ENCODE results near the gene MROH8.
"Not testable (repeated sequence)": the region's sequence is repeated elsewhere in the genome, so short reads cannot be mapped to it uniquely, and the experiment has no call there.

Gene MROH8

DNA sequence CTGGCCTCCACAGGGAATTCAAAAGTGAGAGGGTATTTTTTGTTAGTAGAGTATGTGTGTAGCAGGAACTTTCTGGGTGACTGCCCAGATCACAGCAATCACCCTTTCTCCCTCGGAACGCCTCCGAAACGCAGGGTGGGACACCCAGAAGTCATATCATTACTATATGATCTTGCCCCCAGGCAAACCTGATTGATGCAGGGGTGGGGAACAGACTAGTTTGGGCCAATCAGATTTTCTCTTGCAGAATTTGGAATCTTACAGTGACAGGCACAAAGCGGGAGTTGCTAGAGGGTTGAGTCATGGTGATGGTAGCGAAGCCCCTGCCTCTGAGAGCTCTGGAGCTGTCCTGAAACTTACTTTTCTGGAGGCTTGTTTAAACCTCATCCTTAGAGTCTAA lies 16.7 kb downstream of the MROH8 start:
- Histone ChIP-seq H3K27me3 (ENCODE audit: control insufficient read depth, insufficient read depth, low read length) (no peaks in the 10 kb centered on the region), H3K4me3 (ENCODE audit: low read length) (no peak overlapping the region), H3K4me1 (ENCODE audit: control insufficient read depth, insufficient read depth, low read length) (no peaks in the 10 kb centered on the region), H3K27ac (ENCODE audit: low read depth, low read length) (no peak overlapping the region), H3K9ac (ENCODE audit: low read length) (no peak overlapping the region), H3K36me3 (ENCODE audit: control insufficient read depth, insufficient read depth, low read length) (no peaks in the 10 kb centered on the region)

DNA sequence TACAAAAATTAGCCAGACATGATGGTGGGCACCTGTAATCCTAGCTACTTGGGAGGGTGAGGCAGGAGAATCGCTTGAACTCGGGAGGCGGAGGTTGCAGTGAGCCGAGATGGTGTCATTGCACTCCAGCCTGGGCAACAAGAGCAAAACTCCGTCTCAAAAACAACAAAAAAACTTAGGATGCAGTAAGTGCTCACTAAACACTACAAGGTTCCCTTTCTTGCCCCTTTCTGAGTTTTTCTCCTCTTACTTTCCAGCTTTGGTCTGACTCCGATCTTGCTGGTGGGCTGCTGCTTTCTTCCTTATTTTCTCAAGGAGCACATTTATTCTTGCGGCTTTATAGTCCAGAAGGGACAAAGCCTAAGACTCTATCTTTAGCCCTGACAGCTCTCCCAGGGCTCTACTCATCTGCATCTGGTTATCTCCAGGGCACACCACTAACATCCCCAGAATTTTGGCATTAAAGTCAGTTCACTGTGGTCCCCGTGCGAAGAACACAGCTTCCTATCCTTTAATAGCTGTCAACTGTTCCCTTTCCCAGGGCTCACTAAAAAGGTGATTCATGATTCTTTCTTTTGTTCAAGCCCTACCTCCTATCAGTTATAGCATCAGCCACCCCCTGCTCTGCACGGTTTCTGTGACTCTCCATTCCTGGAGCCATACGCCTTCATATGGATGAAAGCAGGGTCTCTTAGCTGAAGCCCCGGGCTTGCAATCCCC lies 17.4 kb downstream of the MROH8 start:
- no peaks in the 10 kb centered on the region for H3K4me1 ChIP-seq (ENCODE audit: control insufficient read depth, insufficient read depth, low read length)
- H3K4me3 ChIP-seq (ENCODE audit: low read length) = no peak overlapping the region
- no peaks in the 10 kb centered on the region for H3K36me3 ChIP-seq (ENCODE audit: control insufficient read depth, insufficient read depth, low read length)
- H3K27ac ChIP-seq (ENCODE audit: low read depth, low read length) = no peak overlapping the region
- H3K9ac ChIP-seq (ENCODE audit: low read length) = no peak overlapping the region
- H3K27me3 ChIP-seq (ENCODE audit: control insufficient read depth, insufficient read depth, low read length) = no peaks in the 10 kb centered on the region

DNA sequence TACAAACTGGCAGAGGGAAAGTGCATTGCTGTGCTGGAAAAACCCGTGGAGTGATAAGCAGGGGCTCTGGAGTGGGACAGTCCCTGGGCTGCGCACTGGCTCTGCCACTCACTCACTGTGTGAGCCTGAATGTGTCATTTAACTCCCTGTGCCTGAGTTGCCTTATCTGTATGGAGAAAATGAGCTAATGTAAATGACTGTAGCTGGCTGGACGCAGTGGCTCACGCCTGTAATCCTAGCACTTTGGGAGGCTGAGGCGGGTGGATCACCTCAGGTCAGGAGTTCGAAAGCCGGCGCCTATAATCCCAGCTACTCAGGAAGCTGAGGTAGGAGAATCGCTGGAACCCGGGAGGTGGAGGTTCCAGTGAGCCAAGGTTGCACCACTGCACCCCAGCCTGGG lies 18.7 kb downstream of the MROH8 start:
- H3K36me3 ChIP-seq (ENCODE audit: control insufficient read depth, insufficient read depth, low read length) = no peaks in the 10 kb centered on the region
- H3K4me1 ChIP-seq (ENCODE audit: control insufficient read depth, insufficient read depth, low read length) = no peaks in the 10 kb centered on the region
- no peaks in the 10 kb centered on the region for H3K27me3 ChIP-seq (ENCODE audit: control insufficient read depth, insufficient read depth, low read length)
- H3K27ac ChIP-seq (ENCODE audit: low read depth, low read length) = no peak overlapping the region
- no peak overlapping the region for H3K4me3 ChIP-seq (ENCODE audit: low read length)
- H3K9ac ChIP-seq (ENCODE audit: low read length) = no peak overlapping the region

DNA sequence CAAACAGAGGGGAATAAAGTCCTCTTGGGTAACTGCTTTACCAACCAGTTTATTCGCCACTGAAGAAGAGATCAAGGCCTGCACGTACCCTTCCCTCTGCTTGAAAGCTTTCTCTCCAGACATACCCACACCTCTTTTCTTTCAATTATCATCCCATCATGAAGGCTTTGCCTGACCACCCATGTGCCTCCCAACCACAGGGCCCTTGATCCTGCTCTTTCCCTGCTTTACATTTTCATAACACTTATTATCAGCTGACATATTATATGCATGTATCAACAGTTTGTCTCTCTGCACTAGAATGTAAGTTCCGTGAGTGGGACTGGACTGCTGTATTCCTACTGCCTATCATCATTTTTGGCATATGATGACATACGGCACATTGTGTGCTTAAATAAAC lies 21.1 kb downstream of the MROH8 start:
- H3K27ac ChIP-seq (ENCODE audit: low read depth, low read length) = no peak overlapping the region
- no peak overlapping the region for H3K9ac ChIP-seq (ENCODE audit: low read length)

DNA sequence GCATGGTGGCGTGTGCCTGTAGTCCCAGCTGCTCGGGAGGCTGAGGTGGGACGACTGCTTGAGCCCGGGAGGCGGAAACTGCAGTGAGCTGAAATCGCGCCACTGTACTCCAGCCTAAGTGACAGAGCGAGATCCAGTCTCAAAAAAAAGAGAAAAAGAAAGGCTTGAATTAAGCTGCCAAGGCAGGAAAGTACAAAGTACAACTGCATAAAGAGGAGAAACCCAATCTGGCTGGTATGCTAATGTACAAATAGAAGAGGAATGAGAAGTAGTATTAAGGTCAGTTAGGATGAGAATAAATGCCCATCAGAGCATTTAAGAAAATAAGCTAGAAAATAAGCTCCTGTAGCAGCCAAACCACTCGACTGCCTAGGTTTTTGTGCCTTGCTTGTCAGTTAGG lies 23.4 kb downstream of the MROH8 start:
- no peaks in the 10 kb centered on the region for H3K27me3 ChIP-seq (ENCODE audit: control insufficient read depth, insufficient read depth, low read length)
- no peak overlapping the region for H3K4me3 ChIP-seq (ENCODE audit: low read length)

More for the DNA sequence above, 21.1 kb downstream of the MROH8 start:
- H3K36me3 ChIP-seq (ENCODE audit: control insufficient read depth, insufficient read depth, low read length) = no peaks in the 10 kb centered on the region
- no peaks in the 10 kb centered on the region for H3K27me3 ChIP-seq (ENCODE audit: control insufficient read depth, insufficient read depth, low read length)
- H3K4me1 ChIP-seq (ENCODE audit: control insufficient read depth, insufficient read depth, low read length) = no peaks in the 10 kb centered on the region
- no peak overlapping the region for H3K4me3 ChIP-seq (ENCODE audit: low read length)

DNA sequence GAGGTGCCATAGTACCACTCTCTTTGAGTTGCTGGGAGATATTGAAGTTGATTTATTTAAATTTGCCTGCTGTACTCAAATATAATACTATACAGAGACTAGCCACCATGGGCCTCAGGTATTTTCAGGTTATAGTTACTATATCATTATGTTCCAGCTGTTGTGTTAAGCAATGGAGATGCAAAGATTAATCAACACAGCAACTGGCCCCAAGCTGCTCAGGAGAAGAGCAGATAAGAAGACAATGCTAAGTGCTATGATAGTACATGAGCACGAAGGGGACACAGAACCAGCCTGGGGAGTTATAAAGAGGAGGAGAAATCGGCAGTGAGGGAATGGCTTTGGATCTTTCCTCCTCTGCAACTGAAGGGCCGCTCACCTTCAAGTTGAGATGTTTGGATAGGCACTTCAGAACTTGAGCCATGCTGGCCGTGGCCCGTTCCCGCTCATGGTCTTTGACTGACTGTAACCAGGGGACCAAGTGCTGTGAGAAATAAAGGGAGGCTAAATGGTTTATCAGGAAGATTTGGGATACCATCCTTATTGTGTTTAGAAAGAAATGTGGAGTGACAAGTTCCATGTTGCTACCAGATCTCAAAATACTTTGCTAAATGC lies 24.6 kb downstream of the MROH8 start:
- H3K9ac ChIP-seq (ENCODE audit: low read length) = no peak overlapping the region
- H3K4me1 ChIP-seq (ENCODE audit: control insufficient read depth, insufficient read depth, low read length) = no peaks in the 10 kb centered on the region
- H3K36me3 ChIP-seq (ENCODE audit: control insufficient read depth, insufficient read depth, low read length) = no peaks in the 10 kb centered on the region
- no peaks in the 10 kb centered on the region for H3K27me3 ChIP-seq (ENCODE audit: control insufficient read depth, insufficient read depth, low read length)
- H3K4me3 ChIP-seq (ENCODE audit: low read length) = no peak overlapping the region
- H3K27ac ChIP-seq (ENCODE audit: low read depth, low read length) = no peak overlapping the region

More for the DNA sequence above, 23.4 kb downstream of the MROH8 start:
- Histone ChIP-seq H3K9ac (ENCODE audit: low read length) (no peak overlapping the region), H3K36me3 (ENCODE audit: control insufficient read depth, insufficient read depth, low read length) (no peaks in the 10 kb centered on the region), H3K4me1 (ENCODE audit: control insufficient read depth, insufficient read depth, low read length) (no peaks in the 10 kb centered on the region), H3K27ac (ENCODE audit: low read depth, low read length) (no peak overlapping the region)

DNA sequence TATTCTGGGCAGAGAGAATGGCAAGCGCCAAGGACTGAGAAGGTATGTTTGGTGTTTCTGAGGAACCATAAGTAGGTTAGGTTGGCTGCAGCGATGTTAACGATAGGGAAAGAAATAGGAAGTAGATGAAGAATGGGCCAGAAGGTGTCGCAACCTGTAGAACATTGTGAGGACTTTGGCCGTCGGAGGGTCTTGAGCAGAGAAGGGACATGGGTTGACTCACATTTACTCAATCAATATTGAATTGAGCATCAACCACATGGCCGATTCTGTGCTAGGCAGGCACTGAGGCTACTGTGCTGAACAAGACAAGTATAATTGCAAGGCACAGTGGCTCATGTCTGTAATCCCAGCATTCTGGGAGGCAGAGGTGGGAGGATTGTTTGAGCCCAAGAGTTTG lies 27.1 kb downstream of the MROH8 start:
- no peaks in the 10 kb centered on the region for H3K27me3 ChIP-seq (ENCODE audit: control insufficient read depth, insufficient read depth, low read length)
- no peak overlapping the region for H3K4me3 ChIP-seq (ENCODE audit: low read length)
- no peaks in the 10 kb centered on the region for H3K4me1 ChIP-seq (ENCODE audit: control insufficient read depth, insufficient read depth, low read length)
- no peak overlapping the region for H3K9ac ChIP-seq (ENCODE audit: low read length)
- H3K36me3 ChIP-seq (ENCODE audit: control insufficient read depth, insufficient read depth, low read length) = no peaks in the 10 kb centered on the region
- H3K27ac ChIP-seq (ENCODE audit: low read depth, low read length) = no peak overlapping the region

DNA sequence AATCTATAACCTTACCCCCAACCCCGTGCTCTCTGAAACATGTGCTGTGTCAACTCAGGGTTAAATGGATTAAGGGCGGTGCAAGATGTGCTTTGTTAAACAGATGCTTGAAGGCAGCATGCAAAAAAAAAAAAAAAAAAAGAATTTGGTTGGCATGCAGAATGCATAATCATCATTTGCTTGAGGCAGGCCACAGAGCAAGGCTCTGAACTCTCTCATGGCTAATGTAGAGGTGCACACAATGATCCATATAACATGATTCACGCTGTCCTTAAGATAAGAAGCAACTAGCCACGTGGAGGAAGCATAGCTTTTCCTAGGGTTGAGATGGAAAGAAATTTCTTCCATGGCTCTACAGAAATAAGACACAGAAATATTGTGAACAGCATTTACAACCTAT lies 27.8 kb downstream of the MROH8 start:
- no peak overlapping the region for H3K4me3 ChIP-seq (ENCODE audit: low read length)
- no peak overlapping the region for H3K27ac ChIP-seq (ENCODE audit: low read depth, low read length)
- no peaks in the 10 kb centered on the region for H3K36me3 ChIP-seq (ENCODE audit: control insufficient read depth, insufficient read depth, low read length)
- H3K9ac ChIP-seq (ENCODE audit: low read length) = no peak overlapping the region
- H3K4me1 ChIP-seq (ENCODE audit: control insufficient read depth, insufficient read depth, low read length) = no peaks in the 10 kb centered on the region
- no peaks in the 10 kb centered on the region for H3K27me3 ChIP-seq (ENCODE audit: control insufficient read depth, insufficient read depth, low read length)

DNA sequence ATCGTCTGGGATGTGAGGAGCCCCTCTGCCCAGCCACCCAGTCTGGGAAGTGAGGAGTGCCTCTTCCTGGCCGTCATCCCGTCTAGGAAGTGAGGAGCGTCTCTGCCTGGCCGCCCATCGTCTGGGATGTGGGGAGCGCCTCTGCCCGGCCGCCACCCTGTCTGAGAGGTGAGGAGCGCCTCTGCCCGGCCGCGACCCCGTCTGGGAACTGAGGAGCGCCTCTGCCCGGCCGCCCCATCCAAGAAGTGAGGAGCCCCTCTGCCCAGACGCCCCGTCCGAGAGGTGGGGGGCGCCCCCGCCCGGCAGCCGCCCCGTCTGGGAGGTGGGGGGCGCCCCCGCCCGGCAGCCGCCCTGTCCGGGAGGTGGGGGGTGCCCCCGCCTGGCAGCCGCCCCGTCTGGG lies 28.5 kb downstream of the MROH8 start:
- H3K4me3 ChIP-seq (ENCODE audit: low read length); H3K27me3 ChIP-seq (ENCODE audit: control insufficient read depth, insufficient read depth, low read length); H3K4me1 ChIP-seq (ENCODE audit: control insufficient read depth, insufficient read depth, low read length); H3K9ac ChIP-seq (ENCODE audit: low read length); H3K27ac ChIP-seq (ENCODE audit: low read depth, low read length); H3K36me3 ChIP-seq (ENCODE audit: control insufficient read depth, insufficient read depth, low read length): not testable (repeated sequence)

DNA sequence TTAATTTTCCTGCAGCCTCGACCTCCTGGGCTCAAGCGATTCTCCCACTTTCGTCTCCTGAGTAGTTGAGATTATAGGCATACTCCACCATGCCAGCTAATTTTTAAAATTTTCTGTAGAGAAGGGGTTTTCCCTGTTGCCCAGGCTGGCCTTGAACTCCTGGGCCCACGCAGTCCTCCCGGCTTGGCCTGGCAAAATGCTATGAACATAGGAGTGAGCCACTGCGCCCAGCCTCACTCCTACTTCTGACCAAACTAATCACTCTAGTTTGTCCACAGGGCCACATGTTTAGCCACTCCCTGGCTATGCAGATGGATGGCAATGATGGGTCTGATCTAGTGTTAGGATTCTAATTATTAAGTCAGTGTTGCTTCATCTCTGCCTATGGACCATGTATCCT lies 32.1 kb downstream of the MROH8 start:
- Histone ChIP-seq H3K27me3 (ENCODE audit: control insufficient read depth, insufficient read depth, low read length) (no peaks in the 10 kb centered on the region), H3K36me3 (ENCODE audit: control insufficient read depth, insufficient read depth, low read length) (no peaks in the 10 kb centered on the region), H3K4me3 (ENCODE audit: low read length) (no peak overlapping the region), H3K4me1 (ENCODE audit: control insufficient read depth, insufficient read depth, low read length) (no peaks in the 10 kb centered on the region), H3K9ac (ENCODE audit: low read length) (no peak overlapping the region), H3K27ac (ENCODE audit: low read depth, low read length) (no peak overlapping the region)

DNA sequence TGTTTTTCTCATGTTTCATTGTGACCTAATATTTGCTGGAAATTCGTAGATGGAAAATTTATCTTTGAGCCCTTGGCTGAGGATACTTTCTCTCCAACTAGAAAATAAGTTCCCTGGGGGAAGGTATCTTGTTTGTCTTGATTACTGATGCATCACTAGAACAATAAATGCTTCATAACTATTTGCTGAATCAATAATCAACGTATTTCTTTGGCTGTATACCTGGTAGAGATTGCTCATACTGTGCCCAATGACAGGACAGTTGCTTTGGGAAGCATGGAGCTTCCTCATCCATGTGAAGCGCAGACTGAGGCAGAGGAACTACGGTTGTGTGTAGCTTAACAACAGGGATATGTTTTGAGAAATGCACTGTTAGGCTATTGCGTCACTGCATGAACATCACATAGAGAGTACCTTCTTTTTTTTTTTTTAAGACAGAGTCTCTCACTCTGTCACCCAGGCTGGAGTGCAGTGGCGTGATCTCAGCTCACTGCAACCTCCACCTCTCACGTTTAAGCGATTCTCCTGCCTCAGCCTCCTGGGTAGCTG lies 34.4 kb downstream of the MROH8 start:
- no peaks in the 10 kb centered on the region for H3K27me3 ChIP-seq (ENCODE audit: control insufficient read depth, insufficient read depth, low read length)
- no peak overlapping the region for H3K4me3 ChIP-seq (ENCODE audit: low read length)
- H3K27ac ChIP-seq (ENCODE audit: low read depth, low read length) = no peak overlapping the region
- no peaks in the 10 kb centered on the region for H3K4me1 ChIP-seq (ENCODE audit: control insufficient read depth, insufficient read depth, low read length)
- H3K9ac ChIP-seq (ENCODE audit: low read length) = no peak overlapping the region
- H3K36me3 ChIP-seq (ENCODE audit: control insufficient read depth, insufficient read depth, low read length) = no peaks in the 10 kb centered on the region

DNA sequence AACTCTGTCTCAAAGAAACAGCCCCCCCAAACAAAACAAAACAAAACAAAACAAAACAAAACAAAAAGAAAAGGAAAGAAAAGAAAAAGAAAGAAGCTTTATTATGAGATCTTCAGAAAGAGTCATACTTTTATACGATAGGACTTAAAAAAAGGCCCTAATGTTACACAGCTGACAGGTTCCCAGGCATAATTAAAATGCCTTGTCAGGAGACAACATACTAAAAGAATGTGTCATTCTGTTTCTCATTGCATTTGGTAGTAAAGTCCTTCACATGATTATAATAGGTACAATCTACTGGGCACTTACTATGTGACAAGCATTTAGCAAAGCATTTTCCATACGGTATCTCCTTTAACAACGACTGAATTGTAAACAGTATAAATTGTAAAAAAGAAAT lies 36.6 kb downstream of the MROH8 start:
- H3K36me3 ChIP-seq (ENCODE audit: control insufficient read depth, insufficient read depth, low read length) = no peaks in the 10 kb centered on the region
- no peak overlapping the region for H3K27ac ChIP-seq (ENCODE audit: low read depth, low read length)

DNA sequence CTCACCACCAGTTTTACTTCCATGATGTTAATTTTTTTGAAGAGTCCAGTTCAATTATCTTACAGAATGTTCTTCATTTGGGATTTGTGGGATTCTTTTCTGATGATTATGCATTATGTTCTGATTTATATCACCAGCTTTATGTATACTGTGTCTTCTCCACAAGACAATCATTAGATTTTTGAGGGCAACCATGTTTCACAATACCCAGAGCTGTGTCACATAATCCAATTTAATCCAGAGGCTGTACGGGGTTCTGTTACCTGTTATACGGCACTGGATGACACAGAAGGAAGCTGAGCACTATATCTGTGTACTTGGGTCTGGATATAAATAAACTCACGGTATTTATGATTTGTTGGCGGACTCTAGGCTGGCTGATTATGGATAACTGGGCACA lies 41.8 kb downstream of the MROH8 start:
- H3K27ac ChIP-seq (ENCODE audit: low read depth, low read length) = no peak overlapping the region
- no peaks in the 10 kb centered on the region for H3K4me1 ChIP-seq (ENCODE audit: control insufficient read depth, insufficient read depth, low read length)
- H3K4me3 ChIP-seq (ENCODE audit: low read length) = no peak overlapping the region
- H3K9ac ChIP-seq (ENCODE audit: low read length) = no peak overlapping the region
- no peaks in the 10 kb centered on the region for H3K27me3 ChIP-seq (ENCODE audit: control insufficient read depth, insufficient read depth, low read length)
- no peaks in the 10 kb centered on the region for H3K36me3 ChIP-seq (ENCODE audit: control insufficient read depth, insufficient read depth, low read length)

More for the DNA sequence above, 36.6 kb downstream of the MROH8 start:
- Histone ChIP-seq H3K9ac (ENCODE audit: low read length) (no peak overlapping the region), H3K27me3 (ENCODE audit: control insufficient read depth, insufficient read depth, low read length) (no peaks in the 10 kb centered on the region), H3K4me3 (ENCODE audit: low read length) (no peak overlapping the region), H3K4me1 (ENCODE audit: control insufficient read depth, insufficient read depth, low read length) (no peaks in the 10 kb centered on the region)

All from rectal smooth muscle tissue (tissue), 1 donor.